IPS-NIHi7 (cell line): Measurements from ENCODE around the gene ADAMTS12.

Experiments
- DNase-seq: peaks from one replicate; pipeline ENCODE4 v3.0.0; 2012; ENCODE audit warnings: mixed read lengths; ENCODE audit errors: extremely low spot score

Gene ADAMTS12

DNA sequence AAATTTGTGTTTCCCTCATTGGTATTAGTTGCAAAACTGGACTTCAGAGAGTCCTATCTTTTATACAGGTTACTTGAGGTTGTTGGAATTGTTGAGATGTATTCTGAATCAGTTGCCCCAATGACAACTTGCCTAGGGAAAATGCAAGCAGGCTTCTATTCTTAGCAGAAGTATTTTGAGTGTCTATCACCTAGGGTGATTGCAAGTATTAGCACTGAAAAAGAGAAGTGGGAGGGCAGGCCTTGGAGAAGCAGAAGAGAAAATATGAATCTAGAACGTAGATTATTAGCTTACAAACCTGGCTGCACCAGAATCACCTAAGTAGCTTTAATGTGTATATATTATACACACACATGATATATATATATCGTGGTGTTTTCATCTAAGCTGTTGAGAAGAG, 43.2 kb downstream of the ADAMTS12 start:
- DNase-seq, result no peak

DNA sequence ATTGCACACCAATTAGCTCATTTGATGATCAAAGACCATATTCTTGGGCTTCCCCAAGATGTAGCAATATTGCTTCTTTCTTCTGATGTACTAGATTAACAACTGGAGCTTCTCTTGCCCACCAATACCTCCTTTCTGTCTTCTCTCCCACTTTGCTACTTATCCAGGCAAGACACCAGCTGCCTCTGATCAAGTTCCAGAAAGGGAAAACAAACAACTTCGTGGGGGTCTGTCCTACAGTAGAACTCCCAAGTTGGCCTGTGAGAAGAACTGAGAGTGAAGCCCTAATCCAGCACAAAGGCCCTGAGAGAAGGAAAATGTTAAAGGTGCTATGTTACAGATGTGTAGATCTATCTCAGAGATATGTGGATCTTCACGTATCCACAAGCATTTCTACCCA, 44.9 kb downstream of the ADAMTS12 start:
- DNase-seq, result no peak

GRCh38 chr5:33843579-33843978, 48.2 kb downstream of the ADAMTS12 start:
- DNase-seq, result no peak

DNA sequence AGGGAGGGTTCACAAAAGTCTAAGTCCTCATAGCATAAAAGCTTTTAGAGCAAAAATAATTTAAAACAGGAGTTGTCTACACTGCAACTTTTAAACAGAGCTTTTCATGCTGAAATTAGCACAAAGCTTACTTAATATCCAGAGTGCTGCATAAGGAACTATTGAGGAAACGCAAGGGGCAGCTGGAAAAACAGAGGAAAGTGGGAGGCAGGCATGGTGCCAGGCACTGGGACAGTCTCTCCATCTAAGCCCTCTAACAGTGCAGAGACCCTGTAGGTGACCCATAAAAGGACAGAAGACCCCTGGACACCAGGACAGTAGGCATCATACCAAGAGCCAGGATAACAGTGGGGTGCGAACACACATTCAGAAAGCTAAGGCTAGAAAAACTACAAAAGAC, 49.3 kb downstream of the ADAMTS12 start:
- no peak for DNase-seq

DNA sequence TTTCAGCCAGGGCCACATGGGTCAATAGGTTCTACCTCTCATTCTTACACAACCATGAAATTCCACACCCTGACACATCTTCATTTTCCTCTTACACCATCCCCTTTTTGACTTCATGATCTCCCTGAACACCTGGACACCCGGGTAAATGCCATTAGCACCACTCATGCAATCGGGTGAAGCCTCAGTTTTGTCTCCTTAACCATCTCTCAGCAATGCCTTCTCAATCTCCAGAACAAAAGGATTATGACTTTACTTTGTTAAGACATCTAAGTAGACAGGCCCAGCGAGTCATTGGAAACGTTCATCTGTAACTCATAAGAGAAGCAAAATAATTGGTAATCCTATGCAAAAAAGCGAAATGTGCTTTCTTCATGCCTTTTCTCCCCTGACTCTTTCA, 49.9 kb downstream of the ADAMTS12 start:
- DNase-seq, result no peak

DNA sequence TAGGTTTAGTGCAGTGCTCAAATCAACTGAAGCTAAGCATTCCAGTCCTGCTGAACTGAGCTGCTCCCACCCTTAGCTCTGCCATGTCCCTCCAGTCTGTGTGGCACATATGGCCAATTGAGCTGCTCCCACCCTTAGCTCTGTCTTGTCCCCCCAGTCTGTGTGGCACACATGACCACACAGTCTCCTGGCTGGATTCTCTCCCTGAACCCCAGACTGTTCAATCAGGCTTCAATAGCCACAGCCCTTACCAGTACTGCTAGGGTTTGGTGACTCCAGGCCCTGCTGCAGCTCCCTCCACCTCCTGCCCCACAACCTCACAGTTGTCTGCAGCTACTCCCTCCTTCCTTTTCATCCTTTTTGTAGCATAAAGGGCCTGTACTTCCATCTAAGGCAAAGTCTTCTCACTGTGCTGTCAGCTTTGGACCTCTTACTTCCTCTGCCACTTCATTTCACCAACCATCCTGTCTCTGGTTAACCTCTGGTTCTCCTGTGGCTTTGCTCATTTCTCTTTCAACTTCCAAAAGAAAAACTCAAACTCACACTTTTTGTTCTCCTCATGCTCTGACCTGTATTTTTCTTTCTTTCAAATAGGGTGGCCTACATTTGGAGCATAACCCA, 50.8 kb downstream of the ADAMTS12 start:
- DNase-seq, result no peak

DNA sequence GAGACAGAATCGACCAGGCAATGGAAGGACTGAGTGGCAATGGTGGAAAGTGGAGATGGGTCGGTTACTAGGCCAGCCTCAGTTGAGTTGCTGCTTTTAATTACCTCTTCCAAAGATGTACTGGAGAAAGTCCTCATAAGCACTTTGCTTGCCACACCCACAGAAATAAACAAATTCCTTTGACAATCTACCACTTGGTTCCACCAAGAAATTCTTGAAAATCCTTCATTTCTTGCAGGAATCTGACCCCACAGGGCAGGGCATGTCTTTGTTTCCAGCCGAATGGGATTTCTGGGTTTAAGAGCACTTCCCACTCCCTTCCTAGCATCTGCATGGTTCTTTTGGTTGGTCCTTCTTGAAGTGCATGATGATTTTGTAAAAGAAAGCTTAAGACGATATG, 54.5 kb downstream of the ADAMTS12 start:
- no peak for DNase-seq

GRCh38 chr5:33834334-33834733, 57.5 kb downstream of the ADAMTS12 start:
- no peak for DNase-seq

DNA sequence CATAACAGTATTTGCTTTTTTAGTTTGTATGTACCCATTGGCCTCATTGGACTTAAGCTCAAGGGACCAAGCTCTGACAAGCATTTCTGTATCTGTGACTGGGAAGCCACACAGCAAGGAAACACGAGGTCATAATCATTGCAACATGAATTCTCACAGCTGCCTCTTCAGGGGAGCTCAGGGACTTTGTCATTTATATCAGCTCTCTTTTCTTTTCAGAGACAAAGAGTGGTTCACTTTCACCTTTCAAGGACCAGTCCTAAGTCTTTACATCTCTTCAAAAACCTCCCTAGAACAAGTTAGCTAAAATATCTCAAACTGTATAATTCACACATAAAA, 58.6 kb downstream of the ADAMTS12 start:
- DNase-seq, result no peak

GRCh38 chr5:33832404-33833236, 59.2 kb downstream of the ADAMTS12 start:
- DNase-seq, result no peak

DNA sequence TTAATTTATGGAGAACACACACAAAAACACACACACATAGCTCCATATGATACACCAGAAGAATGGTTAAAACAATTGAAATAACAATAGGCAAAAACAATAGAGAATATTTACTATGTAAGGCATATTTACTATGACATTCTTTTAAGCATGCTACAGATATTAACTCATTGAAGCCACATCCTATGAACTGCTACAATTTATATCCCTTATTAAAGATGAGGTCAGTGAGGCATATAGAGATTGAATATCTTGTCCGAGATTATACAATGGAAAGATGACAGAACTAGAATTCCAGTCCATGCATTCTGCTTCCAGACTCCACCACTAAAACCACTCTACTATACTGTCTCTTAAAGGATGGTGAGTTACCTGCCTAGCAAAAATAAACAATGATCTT, 60.7 kb downstream of the ADAMTS12 start:
- DNase-seq, result no peak

DNA sequence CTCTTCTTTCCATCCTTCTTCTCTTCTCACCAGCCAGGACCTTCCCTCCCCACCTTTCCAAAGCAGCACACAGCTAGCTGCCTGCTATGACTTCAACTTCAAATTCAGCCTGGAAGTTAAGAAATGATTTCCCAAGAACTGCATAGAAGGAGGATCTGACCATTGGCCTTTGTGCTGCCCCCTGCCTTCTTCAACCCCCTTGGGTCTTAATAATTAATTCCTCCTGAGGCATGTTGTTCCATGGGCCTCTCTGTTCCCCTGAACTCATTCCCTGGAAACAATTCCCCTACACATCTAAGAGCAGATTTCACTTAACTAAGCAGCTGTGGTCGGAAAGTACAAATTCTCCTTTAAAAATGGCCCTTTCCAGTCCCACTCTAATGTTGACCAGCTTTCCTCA, 62.4 kb downstream of the ADAMTS12 start:
- DNase-seq, result no peak

DNA sequence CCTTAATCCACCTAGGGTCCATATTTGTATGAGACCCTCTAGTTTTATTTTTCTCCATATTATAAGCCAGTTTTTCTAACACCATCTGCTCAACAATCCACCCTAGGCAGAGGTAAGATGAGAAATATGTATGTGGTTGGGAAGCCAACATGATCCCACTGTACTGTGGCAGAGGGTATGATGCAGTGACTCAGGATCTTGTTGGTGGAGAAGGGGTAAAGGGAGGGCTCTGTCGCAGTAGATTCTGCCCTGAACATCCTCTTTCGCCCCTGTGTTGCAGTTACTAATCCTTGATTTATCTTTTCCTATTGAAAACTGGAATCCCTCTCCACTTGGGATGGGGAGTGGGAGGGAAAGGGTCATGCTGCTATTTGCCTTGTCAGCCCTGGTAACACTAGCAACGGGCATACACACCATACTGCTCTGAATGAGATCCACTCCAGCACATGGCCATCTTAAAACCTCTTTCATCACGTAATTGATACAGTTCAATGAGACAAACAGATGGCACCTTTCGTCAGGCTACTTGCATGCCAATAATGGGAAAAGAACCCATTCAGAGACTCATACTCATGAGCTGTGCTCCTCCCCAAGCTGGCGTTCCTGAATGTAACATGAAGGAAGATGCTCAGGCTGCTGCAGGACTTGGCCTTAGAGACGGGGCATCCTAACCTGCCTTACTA, 63.0 kb downstream of the ADAMTS12 start:
- no peak for DNase-seq

- DNase-seq, result no peak
These were observed 63.9 kb downstream of the ADAMTS12 start for GRCh38 chr5:33827885-33828284.

DNA sequence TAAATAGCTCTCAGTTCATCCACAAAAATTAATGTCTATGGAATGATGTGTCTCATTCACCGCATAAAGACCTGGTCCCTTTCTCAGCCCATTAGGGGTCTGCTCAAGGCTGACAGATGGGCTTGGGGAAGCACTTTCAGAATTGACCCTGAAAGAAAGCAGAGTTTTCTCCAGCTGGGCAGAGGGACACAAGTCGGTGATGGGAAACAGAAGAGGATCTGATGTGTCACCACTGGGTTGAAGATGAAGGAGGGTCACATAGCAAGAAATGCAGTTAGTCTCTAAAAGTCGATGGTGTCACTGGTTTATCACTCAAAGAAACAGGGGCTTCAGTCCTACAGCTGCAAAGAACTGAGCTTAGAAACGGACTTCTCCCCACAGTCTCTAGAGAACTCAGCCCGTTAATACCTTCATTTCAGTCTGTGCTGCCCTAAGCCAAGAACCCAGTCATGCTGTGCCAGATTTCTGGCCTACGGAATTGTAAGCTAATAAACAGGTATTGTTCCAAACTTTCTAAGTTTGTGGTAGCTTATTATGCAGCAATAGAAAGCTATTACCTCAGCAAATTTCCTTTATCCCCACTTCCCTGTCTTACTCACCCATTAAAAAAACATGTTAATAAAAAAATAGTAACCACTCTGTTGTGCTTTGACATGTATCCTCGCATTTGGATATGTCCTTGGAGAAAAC, 64.6 kb downstream of the ADAMTS12 start:
- no peak for DNase-seq

- no peak for DNase-seq
These were observed 67.1 kb downstream of the ADAMTS12 start for GRCh38 chr5:33824516-33825195.

DNA sequence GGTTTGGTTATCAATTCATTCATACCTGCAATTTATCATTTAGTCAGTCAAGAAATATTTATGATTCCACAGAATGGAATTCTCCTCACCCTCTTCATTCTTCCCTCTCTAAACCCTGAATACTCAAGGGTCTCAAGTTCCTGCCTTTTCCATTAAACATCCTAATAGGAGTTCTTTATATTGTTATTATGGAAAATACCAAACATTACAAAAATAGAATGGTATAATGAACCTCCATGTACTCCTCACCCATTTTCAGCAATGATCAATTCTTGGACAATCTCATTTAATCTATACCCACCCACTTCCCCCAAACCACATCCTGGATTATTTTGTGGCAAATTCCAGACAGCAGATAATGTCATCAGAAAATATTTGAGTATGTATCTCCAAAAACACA, 74.5 kb downstream of the ADAMTS12 start:
- no peak for DNase-seq

DNA sequence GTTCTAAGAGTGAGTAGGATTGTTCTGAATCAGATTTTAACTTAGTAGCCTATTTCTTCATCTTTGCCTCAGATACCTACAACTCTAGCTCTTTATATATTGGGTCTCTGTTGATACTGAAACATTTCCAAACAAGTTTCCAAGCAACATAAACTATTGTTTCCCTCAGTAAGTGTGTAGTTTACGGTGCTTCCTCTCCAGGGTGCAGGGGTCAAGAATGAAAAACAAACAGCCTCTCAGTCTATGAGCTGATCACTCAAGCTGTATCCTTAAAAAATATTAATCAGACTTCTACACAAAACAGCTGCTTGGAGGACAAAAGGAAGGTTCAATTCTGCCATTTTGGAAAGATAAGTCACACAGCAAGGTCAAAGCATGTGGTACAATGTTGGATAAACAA, 75.0 kb downstream of the ADAMTS12 start:
- no peak for DNase-seq

DNA sequence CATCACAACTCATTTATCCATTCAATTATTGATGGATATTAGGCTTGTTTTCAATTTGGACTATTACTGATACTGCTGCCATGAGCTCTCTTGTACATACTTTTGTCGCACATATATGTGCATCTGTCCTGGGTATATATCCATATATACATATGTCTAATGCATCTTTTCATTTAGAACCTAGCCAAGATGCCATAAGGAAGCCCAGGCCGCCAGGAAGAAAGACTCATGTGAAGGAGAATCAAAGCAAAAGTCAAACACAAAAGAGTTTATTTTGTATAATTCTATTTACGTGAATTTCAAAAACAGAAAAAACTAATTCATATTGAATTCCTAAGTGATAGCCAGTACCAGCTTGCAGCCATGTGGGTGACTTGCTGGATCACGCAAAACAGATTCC, 79.0 kb downstream of the ADAMTS12 start:
- DNase-seq, result no peak

DNA sequence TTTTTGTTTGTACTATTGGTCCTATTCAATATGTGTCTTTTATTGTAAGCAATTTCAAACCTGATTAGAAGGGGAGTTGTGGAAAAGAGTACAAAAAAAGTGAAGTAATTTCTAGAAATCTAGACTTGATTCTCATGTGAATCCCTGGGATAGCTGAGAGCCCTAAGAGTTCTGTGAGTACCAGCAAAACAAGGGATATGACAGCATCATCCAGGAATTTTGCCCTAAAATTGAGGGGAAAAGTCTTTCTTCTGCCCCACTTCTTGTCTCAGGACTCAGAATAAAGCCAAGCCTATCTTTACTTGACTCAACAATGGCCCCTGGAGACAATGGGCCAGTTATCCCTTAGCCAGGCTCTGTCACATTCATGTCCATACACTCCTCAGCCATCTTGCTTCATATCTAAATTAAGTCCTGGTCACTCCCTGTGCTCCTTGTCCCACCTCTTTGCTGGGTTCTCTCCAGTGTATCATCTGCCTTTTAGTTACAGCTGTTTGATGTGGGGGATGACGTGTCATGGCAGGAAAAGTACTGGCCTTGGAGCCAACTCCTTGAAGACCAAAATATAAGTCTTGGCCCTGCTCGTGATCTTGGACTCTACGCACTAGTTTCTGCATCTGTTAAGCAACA, 81.2 kb downstream of the ADAMTS12 start:
- no peak for DNase-seq

DNA sequence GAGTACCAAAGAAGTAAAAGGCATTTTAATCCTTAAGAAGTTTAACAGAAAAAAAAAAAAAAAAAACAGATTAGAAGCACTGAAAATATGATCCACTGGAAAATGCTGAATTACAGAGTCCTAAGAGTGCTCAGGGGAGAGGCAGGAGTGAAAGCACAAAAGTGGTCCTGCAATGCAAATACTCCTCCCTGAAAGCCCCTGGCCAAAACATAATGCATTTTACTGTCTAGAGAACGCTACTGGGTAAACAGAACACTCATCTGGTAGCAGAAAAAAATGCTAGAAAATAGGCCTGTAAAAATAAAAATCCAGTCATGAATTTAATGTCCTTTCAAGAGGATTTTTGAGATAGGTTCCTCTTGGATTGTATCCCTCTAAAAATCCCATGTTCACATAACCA, 81.9 kb downstream of the ADAMTS12 start:
- DNase-seq, result no peak
